Lower lobe of right lung (tissue), 2 donors: ENCODE measurements around the gene SPON2. TPM values are rescaled to one million over a fixed set of nuclear protein-coding genes. Genes with fewer than 3 reads are reported as not detected.

Experiments
- ATAC-seq, 2 donors: fragments of 200-7000 bp; cut with Tn5 transposase; one replicate each; pipeline ENCODE4 v1.9.1; 2020 to 2022; ENCODE audit warnings: mild to moderate bottlenecking in 2 of 2, moderate library complexity in 2 of 2
- DNase-seq: peaks from one replicate; pipeline ENCODE4 v3.0.0-alpha.2; 2020
- H3K27ac ChIP-seq: fragments of 200-600 bp; one replicate; pipeline ENCODE4 v1.8.0; 2022
- H3K27me3 ChIP-seq: fragments of 200-600 bp; one replicate; pipeline ENCODE4 v1.8.0; 2022; ENCODE audit warnings: low read depth
- H3K36me3 ChIP-seq: fragments of 200-600 bp; one replicate; pipeline ENCODE4 v1.8.0; 2022; ENCODE audit warnings: mild to moderate bottlenecking
- H3K4me1 ChIP-seq: fragments of 200-600 bp; one replicate; pipeline ENCODE4 v1.8.0; 2022
- H3K4me3 ChIP-seq: fragments of 200-600 bp; one replicate; pipeline ENCODE4 v1.8.0; 2022; ENCODE audit warnings: mild to moderate bottlenecking
- H3K9me3 ChIP-seq: fragments of 200-600 bp; one replicate; pipeline ENCODE4 v1.8.0; 2022
- intact Hi-C: fragments of 100-400 bp; cut with DNase I; formaldehyde crosslinking; loops from one replicate; pipeline ENCODE4 v1.11.0; 2022
- total RNA-seq: library from RNA; stranded (reverse); fragmentation: NEBNext Ultra II Directional; extraction: Animal tissue kit (Norgen Biotek cat#: 25700); gene quantifications from one replicate; pipeline ENCODE4 v1.2.1, GENCODE V29; 2021
- TF ChIP-seq, protein P1 (sequence below): fragments of 200-600 bp; IDR thresholded peaks from one replicate; pipeline ENCODE4 v1.8.0; 2022; ENCODE audit warnings: antibody characterized with exemption, mild to moderate bottlenecking
- donor health status: DM: no; HTN: yes; CAD: no; lungs with severe emphysema.

Gene SPON2
- total RNA-seq, 1 donor from 2014 or later, result 32.0 TPM

DNA sequence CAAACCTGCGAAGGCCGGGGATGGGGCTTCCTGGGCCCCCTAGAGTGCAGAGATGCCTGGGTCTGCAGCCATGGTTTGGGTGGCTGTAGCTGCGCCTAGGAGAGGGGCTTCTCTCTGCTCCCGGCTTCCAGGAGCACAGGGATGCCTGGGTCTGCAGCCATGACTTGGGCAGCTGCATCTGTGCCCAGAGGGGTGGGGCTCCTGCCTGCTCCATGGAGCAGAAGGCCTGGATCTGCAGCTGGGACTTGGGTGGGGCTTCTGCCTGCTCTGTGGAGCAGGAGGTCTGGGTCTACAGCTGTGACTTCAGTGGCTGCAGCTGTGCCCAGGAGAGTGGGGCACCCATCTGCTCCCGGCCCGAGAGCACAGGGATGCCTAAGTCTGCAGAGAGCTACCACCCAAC is 20.8 kb downstream of the SPON2 start:
- H3K27me3 ChIP-seq, result no peaks in the 10 kb centered on the region
- no peak for ATAC-seq

DNA sequence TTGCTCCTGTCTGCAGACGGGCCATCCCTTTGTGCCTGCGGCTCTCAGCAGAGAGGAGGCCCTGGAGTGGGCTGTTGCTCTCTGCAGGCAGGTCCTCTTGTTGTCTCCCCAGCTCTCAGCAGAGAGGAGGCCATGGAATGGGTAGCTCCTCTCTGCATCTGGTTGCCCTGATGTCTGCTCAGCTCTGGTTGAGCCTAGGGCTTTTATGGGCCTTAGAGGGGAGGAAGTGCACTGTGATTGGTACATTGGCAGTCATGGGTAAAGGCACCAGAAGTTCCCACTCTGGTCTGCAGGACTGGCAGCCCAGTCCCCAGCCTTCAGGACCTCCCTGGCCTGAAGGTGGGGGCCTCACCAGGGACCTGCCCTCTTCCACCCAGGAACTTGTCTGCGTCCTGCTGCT is 21.5 kb downstream of the SPON2 start:
- ATAC-seq (no peak), DNase-seq (no peak)
- Histone ChIP-seq H3K27ac (no peak overlapping the region), H3K36me3 (no peaks in the 10 kb centered on the region), H3K9me3 (no peaks in the 10 kb centered on the region), H3K27me3 (no peaks in the 10 kb centered on the region), H3K4me1 (peaks cover 9% of the 10 kb centered on the region), H3K4me3 (no peak overlapping the region)
- intact Hi-C loops, result no loop called here
- TF ChIP-seq, protein P1, sequence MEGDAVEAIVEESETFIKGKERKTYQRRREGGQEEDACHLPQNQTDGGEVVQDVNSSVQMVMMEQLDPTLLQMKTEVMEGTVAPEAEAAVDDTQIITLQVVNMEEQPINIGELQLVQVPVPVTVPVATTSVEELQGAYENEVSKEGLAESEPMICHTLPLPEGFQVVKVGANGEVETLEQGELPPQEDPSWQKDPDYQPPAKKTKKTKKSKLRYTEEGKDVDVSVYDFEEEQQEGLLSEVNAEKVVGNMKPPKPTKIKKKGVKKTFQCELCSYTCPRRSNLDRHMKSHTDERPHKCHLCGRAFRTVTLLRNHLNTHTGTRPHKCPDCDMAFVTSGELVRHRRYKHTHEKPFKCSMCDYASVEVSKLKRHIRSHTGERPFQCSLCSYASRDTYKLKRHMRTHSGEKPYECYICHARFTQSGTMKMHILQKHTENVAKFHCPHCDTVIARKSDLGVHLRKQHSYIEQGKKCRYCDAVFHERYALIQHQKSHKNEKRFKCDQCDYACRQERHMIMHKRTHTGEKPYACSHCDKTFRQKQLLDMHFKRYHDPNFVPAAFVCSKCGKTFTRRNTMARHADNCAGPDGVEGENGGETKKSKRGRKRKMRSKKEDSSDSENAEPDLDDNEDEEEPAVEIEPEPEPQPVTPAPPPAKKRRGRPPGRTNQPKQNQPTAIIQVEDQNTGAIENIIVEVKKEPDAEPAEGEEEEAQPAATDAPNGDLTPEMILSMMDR, result no peak

More for the DNA sequence above, 20.8 kb downstream of the SPON2 start:
- Histone ChIP-seq H3K4me3 (no peak overlapping the region), H3K27ac (no peak overlapping the region), H3K9me3 (no peaks in the 10 kb centered on the region), H3K36me3 (no peaks in the 10 kb centered on the region), H3K4me1 (peaks cover 9% of the 10 kb centered on the region)
- intact Hi-C loops, result no loop called here
- DNase-seq, result no peak
- TF ChIP-seq, protein P1, result no peak

DNA sequence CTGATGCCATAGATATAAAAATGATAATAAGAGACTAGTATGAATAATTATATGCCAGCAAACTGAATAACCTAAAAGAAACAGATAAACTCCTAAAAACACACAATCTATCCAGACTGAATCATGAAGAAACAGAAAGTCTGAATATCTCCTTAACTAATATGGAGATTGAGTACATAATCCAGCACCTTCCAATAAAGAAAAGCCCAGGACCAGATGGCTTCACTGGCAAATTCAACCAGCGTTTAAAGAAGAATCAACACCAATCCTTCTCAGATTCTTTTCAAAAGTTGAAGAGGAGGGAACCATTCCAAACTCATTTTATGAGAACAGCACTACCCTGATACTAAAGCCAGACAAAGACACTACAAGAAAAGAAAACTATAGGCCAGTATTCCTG is 32.5 kb downstream of the SPON2 start:
- no peak overlapping the region for H3K27ac ChIP-seq
- intact Hi-C loops, result no loop called here
- peaks cover 5% of the 10 kb centered on the region for H3K4me1 ChIP-seq
- H3K36me3 ChIP-seq, result no peaks in the 10 kb centered on the region
- DNase-seq (no peak), ATAC-seq (no peak)
- TF ChIP-seq, protein P1, result no peak
- no peak overlapping the region for H3K4me3 ChIP-seq
- no peaks in the 10 kb centered on the region for H3K27me3 ChIP-seq
- H3K9me3 ChIP-seq, result no peaks in the 10 kb centered on the region

DNA sequence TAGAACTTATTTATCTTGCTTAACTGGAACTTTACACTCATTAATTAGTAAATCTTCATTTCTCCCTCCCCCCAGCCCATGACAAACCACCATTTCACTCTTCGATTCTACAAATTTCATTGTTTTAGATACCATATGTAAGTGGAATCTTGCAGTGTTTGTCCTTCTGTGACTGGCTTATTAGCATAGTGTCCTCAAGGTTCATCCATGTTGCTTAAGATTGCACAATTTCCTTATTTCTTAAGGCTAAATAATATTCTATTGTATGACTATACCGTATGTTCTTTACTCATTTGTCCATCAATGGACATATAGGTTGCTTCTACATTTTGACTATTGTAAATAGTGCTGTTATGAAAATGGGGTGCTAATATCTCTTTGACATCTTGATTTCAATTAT is 34.5 kb downstream of the SPON2 start:
- no peaks in the 10 kb centered on the region for H3K36me3 ChIP-seq
- no peaks in the 10 kb centered on the region for H3K27me3 ChIP-seq
- ATAC-seq, result peak; percentile 64 to 68
- no peaks in the 10 kb centered on the region for H3K9me3 ChIP-seq
- H3K27ac ChIP-seq, result peak overlapping the region; percentile 27
- intact Hi-C loops, result no loop called here
- TF ChIP-seq, protein P1, result no peak
- no peak for DNase-seq
- H3K4me3 ChIP-seq, result peak overlapping the region; percentile 35
- H3K4me1 ChIP-seq, result peaks cover 5% of the 10 kb centered on the region

DNA sequence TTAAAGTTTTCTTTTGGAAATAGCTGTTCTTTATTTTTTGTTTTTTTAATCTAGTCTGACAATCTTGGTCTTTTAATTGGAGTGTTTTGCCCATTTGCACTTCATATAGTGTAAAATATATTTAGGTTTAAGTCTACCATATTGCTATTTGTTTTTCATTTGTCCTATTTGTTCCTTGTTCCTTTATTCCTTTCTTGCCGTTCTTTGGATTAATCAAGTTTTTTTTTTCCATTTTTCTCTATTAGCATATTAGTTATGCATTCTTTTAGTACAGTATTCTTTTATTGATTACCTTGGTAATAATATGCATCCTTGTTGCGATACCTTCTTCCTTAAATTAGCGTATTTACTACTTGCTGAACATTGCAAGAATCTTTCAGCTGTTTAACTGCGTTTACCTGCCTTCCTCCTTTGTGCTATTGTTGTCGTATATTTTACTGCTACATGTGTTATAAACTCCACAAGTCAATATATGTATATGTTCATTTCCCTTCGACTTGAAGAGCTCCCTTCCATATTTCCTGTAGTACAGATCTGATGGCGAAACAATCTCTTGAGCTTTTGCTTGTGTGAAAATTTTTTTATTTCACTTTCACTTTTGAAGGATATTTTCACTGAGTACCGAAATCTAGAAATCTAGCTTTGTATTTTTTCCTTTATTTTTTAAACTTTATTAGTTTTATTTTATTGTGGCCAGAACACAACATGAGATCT is 35.2 kb downstream of the SPON2 start:
- H3K27ac ChIP-seq, result peak overlapping the region; percentile 27

More for the DNA sequence above, 35.2 kb downstream of the SPON2 start:
- no peak for DNase-seq
- peak in 1 of 2 donors; percentile 57 for ATAC-seq
- Histone ChIP-seq H3K9me3 (no peaks in the 10 kb centered on the region), H3K4me3 (peak overlapping the region; percentile 35), H3K4me1 (peaks cover 5% of the 10 kb centered on the region), H3K27me3 (no peaks in the 10 kb centered on the region), H3K36me3 (no peaks in the 10 kb centered on the region)
- TF ChIP-seq, protein P1, result no peak
- intact Hi-C loops, result no loop called here
